Activated effector memory CD4-positive, alpha-beta T cell treated with anti-CD3 and anti-CD28 coated beads, Interleukin-2, amount 50 U/mL, for 16 hours (primary cell): Measurements from ENCODE around the gene MFAP4.
A peak's percentile ranks its signal among the peaks of the same experiment; 100 is the strongest.
"Not testable (repeated sequence)": the region's sequence is repeated elsewhere in the genome, so short reads cannot be mapped to it uniquely, and the experiment has no call there.

ENCODE experiments used
- DNase-seq: peaks from one replicate; pipeline ENCODE4 v3.0.0-alpha.2; 2020

Gene MFAP4

DNA sequence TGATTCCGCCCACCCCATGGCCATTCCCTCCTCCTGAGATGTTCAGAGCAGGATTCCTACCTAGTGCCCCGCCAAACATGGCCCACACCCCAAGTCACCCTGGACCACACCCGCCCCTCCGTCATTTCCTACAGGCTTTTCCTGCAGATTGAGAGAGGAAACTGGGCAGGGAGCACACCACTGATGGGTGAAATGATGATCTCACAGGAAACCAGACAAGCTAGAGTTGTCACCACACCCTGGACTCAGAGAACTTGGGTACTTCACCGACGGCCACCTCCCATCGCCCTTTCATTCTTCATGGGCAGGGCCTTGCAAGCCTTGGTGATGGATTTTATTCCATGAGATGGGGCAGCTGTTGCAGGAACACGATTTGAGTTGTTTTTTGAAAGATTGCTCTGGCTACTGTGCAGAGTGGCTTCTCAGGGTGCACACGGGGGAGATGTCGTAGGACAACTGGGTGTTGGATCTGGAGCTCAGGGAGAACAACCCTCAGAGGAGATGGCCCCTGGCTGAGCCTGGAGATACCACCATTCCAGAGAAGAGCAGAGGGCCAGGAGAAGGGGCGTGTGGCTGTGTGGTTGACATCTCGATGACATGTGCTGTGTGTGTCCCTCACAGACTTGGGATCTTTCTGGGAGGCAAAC is 17.0 kb downstream of the MFAP4 start:
- no peak for DNase-seq

DNA sequence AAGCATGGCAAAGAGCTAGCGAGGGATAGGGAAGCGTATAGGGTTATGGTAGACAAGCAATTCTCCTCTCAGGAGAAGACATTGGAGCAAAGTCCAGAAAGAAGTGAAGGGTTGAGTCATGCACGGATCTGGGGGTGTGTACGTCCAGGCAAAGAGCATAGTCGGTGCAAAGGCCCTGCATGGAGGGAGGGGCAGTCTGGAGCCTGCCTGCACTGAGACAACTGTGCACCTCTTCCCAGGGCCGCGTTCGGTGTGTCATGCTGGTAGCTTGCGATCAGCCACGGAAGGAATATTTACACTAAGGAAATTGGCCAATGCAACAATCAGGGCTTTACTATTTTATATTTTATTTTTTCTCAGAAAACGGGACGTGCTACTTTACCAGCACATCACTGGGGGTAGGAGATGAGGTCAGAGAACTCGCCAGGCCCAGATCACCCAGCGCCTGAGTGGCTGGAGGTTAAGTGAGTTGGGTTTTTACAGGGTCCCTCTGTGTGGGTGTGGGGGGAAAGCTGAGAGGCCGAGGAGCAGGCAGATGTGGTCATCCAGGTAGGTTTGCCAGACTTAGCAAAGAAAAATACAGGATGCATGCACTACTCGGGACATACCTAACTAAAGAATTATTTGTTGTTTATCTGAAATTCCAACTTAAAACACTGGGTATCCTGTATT is 17.7 kb downstream of the MFAP4 start:
- no peak for DNase-seq

DNA sequence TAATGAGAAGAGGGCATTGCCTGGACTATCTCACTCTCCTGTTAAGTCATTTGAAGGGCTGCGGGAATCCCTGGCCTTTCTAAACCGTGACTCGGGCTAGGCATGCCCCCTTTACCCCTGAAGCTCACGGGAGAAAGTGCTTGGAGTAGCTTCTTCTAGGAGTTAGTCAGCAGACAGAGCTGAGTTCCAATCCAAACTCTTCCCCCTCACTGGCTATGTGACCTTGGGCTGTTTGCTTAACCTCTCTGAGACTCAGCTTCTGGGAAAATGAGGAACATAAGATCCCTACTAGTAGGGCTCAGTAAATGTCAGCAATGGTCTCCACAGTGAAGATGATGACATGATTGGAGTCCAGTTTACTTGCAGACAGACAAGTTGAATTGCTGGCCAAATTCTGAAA is 18.8 kb downstream of the MFAP4 start:
- no peak for DNase-seq

DNA sequence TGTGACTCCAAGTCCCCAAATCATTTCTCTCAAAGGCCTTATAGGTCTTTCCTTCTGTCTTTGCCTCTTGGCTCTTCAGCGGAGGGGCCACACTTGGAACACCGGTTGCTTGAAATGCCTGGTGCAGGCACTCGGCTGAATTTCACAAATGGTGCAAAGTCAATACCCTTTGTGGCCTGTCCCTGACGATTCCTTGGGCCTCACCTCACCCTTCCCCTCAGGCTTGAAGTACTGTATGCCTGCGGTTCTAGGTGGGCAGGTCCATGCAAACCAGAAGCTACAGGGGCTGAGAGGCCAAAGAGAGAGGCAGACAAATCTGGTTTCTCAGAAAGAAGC is 20.4 kb downstream of the MFAP4 start:
- no peak for DNase-seq

DNA sequence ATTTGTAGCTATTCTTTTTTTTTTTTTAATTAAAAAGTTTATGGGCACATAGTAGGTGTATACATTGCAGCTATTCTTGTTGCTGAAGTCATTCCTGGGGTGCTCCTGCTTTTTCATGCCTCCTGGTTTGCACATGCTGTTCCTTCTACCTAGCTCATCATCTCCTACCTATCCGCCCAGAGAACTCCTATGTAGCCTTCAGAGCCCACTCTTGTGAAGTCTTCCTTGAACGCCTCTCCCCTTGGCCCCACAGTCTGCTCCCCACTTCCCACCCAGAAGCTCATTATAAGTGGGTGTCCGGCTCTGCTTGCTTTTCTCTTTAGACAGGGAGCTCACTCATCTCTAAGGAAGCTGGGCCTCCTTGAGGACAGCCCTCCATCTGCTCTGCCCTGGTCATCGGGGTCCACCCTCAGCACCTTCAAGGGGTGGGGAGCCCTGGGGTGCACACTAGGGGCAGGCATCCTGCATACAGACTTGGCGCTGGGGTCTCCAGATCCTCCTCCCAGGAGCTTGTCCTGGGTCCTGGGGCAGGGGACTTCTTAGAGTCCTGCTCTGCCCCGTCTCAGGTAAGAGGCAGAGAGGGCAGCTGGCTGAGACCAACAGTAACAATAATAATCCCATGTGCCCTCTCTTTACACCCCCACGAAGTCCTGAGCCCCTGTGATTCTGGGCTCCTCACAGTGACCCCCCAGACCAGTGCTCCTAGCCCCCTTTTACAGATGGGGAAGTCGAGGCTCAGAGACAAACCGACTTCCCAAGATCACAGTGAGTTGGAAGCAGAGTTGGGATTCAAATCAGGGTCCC is 21.0 kb downstream of the MFAP4 start:
- no peak for DNase-seq

DNA sequence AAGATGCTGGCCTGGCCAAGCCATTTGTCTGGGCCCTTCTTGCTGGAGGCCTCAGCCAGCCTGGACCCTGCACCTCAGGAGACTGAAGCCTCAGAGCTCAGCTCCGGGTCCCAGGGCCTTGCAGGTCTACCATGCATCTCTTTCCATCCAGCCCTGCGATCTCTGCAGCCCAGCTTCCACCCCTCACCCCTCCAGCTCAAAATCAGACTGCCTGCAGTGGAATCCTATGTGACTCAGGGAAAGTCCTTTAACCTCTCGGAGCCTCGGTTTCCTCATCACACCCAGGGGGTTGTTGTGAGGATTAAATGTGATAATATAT is 21.5 kb downstream of the MFAP4 start:
- no peak for DNase-seq

DNA sequence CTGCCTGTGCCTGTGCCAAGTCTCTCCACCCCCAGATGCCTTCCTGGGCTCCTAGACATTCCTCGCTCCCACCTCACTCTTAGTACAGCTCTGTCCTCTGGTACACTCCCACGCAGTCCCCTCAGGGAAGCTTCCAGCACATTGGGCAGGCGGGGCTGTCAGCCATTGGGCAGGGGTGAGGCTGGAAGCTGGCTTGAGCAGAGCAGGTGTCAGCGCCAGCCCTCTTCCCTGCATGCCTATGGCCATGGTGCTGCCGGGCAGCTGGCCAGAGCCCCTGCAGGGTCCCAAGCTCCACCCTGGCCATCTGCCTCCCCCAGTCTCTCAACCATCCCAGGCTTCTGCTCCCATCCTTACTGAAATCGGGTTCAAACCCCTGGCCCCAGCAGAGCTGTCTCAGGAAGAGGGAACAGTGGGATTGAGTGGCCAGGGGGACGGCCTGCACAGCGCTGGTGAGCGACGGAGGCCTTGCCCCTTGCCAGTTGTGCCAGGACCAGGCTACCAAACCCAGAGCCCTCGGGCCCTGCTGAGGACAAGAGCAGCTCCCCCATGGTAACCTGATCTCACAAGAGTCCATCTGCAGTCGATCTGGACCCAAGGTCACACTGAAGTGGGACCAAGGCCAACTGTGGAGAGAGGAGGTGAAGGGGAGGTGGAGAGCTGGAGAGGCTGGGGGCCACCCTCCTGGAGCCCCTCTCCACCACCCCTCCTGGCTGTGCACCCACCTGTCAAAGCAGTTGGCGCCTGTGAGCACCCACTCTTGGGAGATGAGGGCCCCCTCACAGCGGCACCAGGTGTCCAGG is 22.1 kb downstream of the MFAP4 start:
- no peak for DNase-seq

DNA sequence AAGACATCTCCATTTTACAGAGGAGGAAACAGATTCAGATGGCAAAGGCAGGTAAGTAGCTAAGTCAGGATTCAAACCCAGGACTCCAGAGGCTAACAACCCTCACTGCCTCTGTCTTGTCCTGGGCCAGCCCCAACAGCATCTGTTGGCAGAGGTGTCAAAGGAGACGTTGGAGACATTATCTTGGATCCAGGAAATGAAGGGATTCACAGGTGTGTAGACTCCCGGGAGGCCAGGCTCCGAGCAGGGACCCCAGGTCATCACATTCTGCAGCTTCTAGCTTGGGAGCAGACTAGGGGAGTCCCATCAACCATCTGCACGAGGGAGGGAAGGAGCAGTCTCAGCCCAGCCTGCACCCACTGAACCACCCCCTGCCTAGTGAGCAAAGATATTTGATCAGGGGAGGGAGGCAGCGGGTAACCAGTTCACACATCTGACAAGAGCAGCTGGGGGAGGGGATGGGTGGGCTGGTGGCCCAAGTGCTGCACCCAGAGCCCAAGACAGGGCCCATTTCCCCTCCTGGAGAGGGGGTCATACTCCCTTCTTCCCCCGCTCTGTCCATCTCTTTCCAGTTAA is 23.4 kb downstream of the MFAP4 start:
- no peak for DNase-seq

DNA sequence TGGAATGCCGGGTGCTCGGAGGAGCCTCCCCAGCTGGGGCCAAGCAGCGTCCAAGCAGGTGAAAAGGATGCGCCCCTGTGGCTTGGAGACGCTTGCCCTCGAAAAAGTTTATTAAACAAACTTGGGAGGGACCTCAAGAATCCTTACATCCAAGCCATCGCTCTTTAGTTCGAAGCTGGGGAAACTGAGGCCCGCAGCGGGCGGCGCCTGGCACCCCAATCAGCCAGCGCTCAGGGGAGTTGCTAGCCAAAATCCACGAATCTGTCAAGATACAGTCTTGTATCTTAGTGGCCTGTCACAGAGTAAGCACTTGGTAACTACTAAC is 23.9 kb downstream of the MFAP4 start:
- no peak for DNase-seq

DNA sequence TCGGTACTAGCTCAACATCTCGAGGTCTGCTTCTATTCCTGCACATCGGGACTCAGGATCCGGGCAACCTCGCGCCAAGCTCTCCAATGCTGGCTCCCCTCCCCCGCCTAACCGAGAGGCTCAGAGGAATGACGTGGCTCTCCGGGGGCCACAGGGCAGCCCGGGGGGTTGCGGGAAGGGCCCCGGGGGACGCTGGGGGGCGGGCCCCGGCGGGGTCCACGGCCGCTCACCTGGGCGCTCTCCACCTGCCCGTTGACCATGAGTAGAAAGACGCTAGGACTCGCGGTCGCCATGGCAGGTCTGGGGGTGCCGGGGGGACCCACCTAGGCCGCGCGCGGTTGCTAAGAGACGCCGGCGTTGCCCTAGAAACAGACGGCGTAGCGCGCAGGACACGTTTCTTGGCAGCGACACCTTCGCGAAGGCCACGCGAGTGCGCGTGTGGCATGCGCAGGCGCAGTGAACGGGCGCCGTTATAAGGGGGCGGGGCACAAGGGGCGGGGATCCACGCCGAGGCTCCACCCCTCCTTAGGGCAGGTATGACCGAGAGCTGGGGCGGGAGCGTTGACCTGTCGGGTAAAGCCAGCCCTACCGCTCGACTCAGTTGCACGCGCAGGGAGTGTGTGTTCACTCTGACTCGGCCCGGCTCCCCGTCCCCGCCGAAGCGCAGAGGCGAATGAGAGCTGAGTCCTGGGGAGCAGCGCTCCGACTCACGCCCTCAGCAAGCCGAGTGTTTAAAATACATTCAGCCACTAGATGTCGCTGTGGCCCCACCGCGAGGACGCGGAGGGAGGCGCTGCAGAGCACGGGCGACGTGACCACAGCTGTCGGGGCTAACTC is 24.5 kb downstream of the MFAP4 start, which contains the start of gene B9D1:
Gene B9D1, minus strand, starts transcription at position 447 of the 837 bp plus-strand sequence. Its CDS starts 154 bp downstream, at position 293.
- peak; percentile 98 for DNase-seq

DNA sequence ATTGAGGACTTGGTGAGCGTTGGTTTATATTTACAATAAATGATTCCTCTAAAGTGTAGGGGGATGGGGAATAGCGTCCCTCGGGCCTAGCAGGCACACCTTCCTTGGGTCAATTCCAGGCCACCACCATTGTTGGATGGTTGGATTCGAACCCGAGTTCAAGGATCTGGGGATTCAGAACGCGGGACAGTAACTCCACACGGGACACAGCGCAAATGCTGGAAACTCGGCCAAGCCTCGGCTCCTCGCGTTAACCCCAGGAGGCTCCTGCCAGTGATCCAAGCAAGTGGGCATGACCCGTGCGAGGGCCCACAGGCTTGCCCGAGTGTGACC is 25.1 kb downstream of the MFAP4 start:
- DNase-seq: no peak

DNA sequence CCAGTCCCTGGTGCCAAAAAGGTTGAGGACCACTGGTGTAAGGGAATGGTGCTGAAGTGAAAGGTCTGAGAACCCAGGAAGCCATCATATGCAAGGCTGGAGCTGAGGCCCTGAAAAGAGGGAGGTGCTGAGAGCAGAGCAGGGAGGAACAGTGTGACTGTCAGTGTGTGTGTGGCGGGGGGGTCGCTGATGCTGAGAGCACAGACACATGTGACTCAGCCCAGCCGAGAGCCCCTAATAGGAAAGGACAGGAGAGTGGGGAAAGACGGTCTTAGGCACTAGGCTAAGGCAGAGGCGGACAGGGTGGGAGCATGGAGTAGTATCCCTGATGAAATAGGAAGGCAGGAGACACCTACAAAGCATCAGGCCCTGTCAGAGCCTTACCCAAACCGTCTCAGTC is 25.7 kb downstream of the MFAP4 start:
- no peak for DNase-seq

DNA sequence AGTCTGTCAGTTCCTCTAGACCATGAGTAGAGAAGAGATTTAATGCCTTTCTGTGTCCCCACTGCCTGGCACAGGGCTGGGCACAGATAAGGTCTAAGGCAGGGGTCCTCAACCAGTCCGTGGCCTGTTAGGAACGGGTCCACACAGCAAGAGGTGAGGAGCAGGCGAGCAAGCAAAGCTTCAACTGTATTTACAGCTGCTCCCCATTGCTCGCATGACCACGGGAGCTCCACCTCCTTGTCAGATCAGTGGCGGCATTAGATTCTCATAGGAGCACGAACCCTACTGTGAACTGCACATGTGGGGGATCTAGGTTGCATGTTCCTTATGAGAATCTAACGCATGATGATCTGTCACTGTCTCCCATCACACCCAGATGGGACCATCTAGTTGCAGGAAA is 26.2 kb downstream of the MFAP4 start:
- DNase-seq: no peak

DNA sequence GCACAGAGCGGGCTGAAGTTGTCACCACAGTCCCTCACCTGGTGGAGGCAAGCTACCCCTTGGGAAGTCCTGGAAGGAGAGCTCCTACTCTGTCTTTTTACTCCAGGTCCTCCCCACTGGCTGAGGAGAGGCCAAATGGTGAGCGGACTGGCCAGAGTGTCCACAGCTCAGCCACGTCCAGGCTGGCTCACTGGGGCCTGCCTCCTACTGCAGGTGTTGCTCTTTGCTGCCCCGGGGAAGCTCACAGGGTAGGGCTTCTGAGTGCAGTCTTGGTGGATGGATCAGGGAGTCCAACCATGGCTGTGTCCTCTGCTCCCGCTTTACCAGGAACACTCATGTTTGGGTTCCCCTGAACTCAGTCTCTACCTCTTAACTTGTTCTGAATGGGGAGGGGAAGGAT is 27.1 kb downstream of the MFAP4 start:
- no peak for DNase-seq

DNA sequence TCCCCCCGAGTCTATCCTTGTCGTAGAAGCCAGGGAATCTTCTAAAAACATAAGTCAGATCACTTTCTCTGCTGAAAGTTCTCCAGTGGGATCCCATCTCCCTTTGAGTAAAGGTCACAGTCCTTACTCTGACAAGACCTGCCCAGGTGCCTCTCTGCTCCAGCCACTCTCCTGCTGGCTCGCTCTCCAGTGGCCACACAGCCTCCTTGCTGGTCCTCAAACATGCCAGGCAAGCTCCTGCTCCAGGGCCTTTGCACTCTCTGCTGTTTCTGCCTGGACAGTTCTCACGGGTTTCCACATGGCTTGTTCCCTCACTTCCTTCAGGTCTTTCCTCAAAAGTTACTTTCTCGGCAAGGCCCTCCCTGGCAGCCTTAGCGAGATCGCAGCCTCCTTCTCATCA is 27.8 kb downstream of the MFAP4 start:
- DNase-seq: no peak

DNA sequence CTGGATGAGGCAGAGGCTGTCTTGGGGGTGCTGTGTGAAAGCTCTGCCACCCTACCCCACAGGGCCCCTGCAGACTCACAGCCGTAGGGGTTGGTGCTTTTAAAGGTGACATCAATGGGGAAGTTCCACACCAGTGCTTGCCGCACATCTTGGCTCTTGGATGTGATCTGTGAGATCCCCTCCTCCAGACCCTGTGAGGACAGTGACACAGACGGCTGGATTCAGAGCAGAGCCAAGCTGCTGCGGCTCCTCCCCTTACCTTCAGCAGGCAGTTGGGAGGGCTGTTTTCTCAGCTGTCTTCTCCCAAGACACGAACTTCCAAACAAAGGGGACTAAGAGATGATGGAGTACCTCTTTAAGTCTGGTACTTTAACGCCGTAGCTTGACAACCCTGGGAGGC is 29.2 kb downstream of the MFAP4 start:
- DNase-seq: no peak

DNA sequence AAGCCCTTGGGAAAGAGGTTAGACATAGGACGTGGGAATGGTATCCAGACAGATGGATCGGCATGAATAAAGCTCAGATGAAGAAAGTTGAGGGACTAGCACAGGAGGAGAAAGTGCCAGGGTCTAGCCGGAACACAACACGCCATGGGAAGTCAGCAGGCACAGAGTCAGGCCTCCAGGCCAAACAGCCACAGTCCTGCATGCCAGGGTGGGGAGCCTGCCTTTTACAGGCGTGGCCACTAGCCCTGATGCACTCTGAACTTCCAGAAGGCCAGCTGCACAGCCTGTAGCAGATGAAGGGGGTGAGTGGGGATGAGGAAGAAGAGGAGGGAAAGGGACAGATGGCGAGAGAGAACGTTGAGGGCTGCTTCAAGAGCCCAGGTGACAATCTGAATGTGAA is 29.6 kb downstream of the MFAP4 start:
- DNase-seq: no peak

DNA sequence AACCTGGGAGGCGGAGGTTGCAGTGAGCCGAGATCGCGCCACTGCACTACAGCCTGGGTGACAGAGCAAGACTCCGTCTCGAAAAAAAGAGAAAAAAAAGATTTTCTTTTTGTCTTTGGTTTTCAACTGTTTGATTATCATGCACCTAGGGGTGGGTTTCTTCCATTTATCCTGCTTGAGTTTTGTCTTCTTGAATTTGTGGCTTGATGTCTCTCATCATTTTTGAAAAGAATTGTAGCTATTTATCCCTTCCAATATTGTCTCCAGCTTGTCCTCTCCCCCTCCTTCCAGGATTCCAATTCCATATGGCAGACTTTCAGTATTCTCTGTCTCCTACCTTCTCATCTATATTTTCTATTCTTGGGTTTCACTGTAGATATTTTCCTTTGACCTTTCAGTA is 32.2 kb downstream of the MFAP4 start:
- no peak for DNase-seq

DNA sequence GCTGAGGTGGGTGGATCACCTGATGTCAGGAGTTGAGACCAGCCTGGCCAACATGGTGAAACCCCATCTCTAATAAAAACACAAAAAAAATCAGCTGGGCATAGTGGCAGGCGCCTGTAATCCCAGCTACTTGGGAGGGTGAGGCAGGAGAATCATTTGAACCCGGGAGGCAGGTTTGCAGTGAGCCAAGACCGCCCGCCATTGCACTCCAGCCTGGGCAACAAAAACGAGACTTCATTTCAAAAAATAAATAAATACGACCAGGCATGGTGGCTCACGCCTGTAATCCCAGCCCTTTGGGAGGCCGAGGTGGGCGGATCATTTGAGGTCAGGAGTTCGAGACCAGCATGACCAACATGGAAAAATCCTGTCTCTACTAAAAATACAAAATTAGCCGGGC is 33.6 kb downstream of the MFAP4 start:
- not testable (repeated sequence) for DNase-seq

DNA sequence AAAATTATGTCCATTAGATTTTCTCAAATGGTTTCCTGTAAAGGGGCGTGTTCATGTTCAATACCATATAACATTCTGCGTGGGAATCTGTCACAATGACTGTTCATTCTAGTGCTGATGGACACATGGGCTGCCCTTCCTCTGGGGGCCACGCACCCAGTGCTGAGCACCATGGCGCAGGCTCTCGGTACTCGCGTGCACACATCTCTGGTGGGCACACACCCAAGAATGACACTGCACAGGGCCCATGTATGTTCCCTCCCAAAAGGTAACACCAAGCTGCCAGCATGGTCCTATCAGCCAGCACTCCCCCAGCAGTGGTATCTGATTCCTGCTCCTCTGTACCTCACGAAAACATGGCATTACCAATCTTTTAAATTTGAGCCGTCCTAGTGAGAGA is 38.2 kb downstream of the MFAP4 start:
- peak; percentile 25 for DNase-seq

DNA sequence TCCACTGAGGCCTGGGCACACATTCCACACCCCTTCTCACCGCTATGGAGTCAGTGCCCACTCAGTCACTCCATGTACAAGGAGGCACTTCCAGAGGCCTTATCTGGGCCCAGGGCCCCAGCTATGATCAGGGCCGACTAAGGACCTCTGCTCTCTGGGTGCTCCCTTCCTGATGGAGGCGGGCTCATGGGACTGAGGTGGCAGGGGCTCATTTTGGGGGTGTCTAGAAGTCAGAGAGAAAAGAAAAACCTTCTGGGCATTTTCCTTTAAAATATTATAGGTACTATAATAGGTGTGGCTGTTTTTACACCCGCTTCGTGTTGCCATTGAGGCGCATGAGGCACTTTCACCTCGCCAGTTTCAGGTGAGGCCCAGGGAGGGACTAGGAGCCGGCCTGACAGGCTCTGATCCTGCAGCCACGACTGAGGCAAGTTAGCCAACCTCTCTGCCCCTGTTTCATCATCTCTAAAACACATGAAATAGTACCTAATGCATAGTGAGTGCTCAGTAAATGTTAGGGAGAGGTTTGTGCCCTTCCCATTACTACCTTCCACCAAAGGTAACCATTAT is 38.8 kb downstream of the MFAP4 start:
- peak; percentile 27 for DNase-seq
